GM19463 (cell line): ENCODE results near the gene ECEL1.
"Not testable (repeated sequence)": the region's sequence is repeated elsewhere in the genome, so short reads cannot be mapped to it uniquely, and the experiment has no call there.

Experiments used
- ATAC-seq: cut with Tn5 transposase; IDR thresholded peaks from one replicate; pipeline ENCODE4 v1.9.1; 2021; ENCODE audit warnings: mild to moderate bottlenecking, moderate library complexity; ENCODE audit not compliant: unreplicated experiment

Gene ECEL1

GRCh38 chr2:232464544-232464885, 23.1 kb downstream of the ECEL1 start:
- ATAC-seq, result no peak

DNA sequence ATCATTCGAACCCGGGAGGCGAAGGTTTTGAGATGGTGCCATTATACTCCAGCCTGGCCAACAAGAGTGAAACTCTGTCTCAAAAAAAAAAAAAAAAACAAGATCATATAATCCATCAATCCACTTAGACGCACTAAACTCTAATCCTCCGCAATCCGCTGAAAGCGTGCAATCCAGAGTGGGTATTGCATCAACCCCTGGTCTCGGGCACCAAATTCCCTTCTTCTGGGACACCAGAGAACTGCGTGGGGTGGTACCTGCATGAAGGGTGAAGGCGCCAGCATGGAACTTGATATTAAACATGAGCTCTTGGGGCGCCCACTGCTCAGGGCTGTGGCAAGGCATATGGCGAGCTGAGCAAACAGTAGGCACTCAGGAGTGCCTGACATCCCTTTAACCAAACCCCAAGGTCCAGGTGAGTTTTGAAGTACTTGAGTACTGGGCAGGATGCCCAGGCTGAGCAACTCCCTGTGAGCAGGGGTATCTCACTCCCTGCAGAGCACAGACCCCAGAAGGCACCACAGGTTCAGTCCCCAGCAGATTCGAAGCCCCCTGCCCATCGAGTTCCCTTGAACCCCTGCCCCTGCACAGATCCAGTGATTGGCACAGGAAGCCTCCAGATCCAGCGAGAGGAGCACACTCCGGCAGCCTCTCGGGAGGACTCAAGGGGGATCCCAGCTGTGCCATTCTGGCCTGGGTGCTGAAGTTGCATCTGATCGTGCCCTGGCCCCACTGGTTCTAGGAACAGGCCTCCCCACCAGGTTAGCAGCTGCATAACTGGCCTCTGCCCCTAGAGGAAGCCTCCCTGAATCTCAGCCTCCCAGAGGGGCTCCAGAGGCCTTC, 23.7 kb downstream of the ECEL1 start:
- ATAC-seq, result no peak

GRCh38 chr2:232460171-232460570, 27.5 kb downstream of the ECEL1 start:
- ATAC-seq, result no peak

GRCh38 chr2:232459419-232460035, 28.1 kb downstream of the ECEL1 start:
- no peak for ATAC-seq

DNA sequence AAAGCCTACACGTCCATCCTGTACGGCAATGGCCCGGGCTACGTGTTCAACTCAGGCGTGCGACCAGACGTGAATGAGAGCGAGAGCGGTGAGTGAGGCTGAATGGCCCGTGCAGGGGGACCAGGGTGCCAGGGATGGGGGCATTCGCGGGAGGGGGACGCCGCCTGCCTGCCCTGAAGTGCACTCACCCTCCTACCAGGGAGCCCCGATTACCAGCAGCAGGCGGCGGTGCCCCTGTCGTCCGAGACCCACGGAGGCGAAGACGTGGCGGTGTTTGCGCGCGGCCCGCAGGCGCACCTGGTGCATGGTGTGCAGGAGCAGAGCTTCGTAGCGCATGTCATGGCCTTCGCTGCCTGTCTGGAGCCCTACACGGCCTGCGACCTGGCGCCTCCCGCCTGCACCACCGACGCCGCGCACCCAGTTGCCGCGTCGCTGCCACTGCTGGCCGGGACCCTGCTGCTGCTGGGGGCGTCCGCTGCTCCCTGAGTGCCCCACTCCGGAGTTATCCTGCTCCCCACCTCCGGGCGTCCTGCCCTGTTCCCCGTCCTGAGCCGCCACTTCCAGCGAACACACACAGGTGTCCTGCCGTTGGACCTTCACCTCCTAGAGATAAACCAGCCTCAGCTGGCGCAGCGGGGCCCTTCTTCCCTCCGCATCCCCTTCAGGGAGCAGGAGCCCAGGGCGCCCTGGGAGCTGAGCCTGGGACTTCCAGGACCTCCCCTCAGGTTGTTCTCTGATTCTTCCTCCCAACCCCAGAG, 28.8 kb downstream of the ECEL1 start:
- no peak for ATAC-seq

DNA sequence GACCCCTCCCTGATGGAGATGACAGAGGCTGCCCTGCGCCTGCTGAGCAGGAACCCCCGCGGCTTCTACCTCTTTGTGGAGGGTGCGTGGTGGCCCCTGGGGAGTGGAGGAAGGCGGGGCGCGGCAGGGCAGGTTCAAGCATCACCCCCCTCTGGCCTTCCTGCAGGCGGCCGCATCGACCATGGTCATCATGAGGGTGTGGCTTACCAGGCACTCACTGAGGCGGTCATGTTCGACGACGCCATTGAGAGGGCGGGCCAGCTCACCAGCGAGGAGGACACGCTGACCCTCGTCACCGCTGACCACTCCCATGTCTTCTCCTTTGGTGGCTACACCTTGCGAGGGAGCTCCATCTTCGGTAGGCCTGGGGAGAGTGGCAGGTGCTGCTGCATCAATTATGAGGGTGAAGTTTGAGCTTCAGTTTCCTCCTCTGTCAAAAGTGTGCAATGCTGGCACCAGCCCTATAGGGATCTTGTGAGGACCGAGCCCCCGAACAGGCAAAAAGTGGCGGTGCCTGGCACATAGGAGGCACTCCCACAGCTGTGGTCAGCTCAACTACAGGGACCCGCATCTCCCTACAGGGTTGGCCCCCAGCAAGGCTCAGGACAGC, 29.5 kb downstream of the ECEL1 start:
- ATAC-seq, result no peak

DNA sequence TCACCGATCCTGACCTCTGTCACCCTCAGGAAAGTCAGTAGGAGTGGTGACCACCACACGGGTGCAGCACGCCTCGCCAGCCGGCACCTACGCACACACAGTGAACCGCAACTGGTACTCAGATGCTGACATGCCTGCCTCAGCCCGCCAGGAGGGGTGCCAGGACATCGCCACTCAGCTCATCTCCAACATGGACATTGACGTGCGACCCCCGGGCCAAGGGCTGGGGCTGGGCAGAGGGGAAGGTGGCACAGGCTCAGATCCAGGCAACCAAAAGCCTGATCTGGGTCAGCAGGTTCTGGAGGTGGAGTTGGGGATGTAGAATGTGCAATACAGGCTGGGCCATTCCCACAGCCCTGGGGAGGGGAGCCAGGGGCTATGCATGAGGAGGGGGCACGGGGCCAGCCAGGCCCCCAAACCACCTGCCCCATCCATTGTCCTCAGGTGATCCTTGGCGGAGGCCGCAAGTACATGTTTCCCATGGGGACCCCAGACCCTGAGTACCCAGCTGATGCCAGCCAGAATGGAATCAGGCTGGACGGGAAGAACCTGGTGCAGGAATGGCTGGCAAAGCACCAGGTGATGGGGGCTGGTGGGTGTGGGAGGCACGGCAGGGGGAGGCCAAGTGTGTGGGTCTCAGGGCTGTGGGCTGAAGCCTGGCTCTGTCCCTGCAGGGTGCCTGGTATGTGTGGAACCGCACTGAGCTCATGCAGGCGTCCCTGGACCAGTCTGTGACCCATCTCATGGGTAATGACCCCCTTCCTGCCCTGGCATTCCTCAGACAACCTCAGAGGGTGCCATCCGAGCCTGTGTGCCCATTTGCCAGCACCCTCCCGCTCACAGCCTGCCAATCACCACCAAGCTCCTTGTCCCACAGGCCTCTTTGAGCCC, 30.3 kb downstream of the ECEL1 start:
- ATAC-seq, result no peak

- ATAC-seq, result no peak
Measured at GRCh38 chr2:232456296-232457120, 31.1 kb downstream of the ECEL1 start.

DNA sequence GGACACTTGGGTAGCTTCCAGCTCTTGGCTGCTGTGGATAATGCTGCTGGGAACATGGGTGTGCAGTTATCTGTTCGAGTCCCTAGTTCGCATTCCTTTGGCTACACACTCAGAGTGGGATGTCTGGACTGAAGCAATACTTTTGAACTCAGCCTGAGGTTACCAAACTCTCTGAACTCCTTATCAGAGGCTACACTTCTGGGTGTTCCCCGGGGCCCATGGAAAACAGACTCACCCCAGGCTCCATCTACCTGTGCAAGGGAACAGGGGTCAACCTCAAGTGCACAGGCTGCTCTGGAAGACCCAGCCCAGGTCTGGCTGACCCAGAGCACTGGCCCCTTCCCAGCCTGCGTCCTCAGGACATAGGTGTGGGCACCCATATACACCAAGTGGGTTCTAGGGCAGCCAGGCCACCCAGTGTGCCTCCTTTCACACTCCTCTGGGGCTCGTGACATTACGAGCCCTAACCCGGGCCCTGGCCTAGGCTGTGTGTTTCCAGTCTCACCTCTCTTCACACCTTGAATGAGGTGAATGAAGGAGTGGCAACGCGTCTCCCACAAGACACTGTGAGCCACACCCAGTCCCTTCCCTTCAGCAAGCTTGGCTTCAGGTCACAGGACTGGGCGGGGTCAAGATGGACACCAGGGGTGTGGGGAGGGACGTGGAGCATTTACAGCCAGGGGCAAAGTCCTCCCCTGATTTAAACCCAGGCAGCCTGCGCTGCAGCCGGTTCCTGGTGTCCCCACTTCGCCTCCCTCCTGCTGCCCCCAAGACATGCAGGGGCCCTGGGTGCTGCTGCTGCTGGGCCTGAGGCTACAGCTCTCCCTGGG, 32.0 kb downstream of the ECEL1 start, which contains the start of gene ALPI:
Gene ALPI (plus strand): TSS at position 728 of the 830 bp plus-strand sequence. CDS start 47 bp downstream, at position 775.
- no peak for ATAC-seq

GRCh38 chr2:232454630-232455029, 33.0 kb downstream of the ECEL1 start:
- no peak for ATAC-seq

GRCh38 chr2:232451645-232452044, 36.0 kb downstream of the ECEL1 start:
- ATAC-seq, result not testable (repeated sequence)

DNA sequence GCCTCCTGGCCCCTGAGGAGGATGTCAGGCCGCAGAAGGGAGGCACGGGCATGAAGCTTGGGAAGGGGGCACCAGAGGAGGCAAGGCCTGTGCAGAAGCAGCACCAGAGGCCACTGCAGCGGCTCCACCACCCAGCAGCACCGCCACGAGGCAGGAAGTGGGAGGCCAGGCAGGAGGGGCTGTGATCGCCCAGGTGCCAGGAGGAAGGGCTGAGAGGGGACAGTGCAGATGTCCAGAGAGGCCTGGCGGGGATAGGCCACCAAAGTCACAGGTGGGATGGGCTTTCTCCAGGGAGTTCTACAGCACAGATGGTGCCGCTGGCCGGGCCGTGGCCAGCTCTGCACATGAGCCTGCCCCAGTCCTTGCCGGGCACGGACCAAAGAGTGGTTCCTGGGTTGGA, 37.7 kb downstream of the ECEL1 start:
- no peak for ATAC-seq

GRCh38 chr2:232448304-232448690, 39.3 kb downstream of the ECEL1 start:
- no peak for ATAC-seq

DNA sequence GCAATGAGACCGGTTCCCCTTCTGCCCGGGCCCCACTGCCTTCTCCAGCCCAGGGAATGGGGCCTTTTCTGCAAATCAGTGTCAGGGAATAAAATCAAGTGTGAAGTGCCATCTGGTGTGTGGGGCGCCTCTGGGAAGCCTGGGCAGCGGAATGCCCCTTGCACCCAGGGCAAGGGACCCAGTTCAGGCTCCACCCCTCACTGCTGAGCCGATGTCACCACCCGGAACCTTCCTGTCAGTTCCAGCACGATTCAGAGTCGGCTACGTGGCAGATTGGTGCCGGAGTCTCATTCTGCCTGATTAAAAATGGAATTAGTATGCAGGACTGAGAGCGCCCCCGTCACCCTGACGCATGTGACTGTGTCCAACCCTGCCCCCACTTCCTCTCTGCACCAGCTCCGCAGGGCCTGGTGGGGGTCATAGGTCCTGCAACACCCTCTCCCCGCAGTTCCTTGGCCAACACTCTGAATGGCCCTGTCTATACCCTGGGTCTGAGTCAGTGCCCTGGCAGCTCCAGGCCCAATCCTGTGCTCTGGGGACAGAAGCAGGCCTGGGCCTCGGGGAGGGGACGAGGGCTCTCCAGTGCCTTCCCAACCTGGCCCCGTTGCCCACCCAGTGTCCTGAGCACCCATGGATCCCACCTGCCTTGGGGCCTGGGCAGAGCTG, 39.9 kb downstream of the ECEL1 start:
- no peak for ATAC-seq

GRCh38 chr2:232447091-232447620, 40.5 kb downstream of the ECEL1 start:
- no peak for ATAC-seq

DNA sequence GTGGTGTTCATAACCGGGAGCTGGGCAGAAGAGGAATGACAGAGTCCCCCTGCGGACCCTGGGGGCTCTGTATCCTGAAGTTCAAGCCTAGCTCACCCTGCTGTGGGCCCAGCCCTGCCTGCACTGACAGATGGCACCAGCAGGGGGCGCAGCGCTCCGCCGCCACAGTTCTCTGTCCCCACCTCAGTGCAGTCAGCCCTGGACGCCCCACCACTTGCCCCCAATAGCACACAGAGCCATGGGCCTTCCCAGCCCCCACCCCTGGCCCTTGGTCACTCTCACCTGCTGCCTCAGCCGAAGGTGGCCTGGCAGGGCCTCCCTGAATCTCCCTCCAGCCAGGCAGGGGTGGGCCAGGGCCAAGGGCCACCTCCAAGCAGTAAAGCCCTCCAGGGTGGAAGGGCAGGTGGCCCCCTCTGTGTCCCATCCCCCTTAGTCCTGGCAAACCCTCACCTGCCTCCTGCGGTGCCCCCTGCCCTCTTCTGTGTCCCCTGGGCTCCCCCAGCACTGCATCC, 41.3 kb downstream of the ECEL1 start:
- ATAC-seq, result not testable (repeated sequence)

- ATAC-seq, result not testable (repeated sequence)
Measured at GRCh38 chr2:232445149-232445885, 42.3 kb downstream of the ECEL1 start.
